Activated naive CD4-positive, alpha-beta T cell treated with anti-CD3 and anti-CD28 coated beads, Interleukin-2, amount 10 ng/mL, durations not matched to agents 7 days and 5 days (primary cell): ENCODE measurements around the gene PZP.

Experiments
- CTCF ChIA-PET: fragments of 350-600 bp; sonication (Branson Sonifier 250); formaldehyde crosslinking; loops from one replicate; lab custom pipeline; 2021; ENCODE audit warnings: antibody characterized with exemption; lab: Charles Lee
- DNase-seq: peaks from one replicate; pipeline ENCODE4 v3.0.0-alpha.2; 2020
- H3K27ac Mint-ChIP-seq: one replicate; pipeline ENCODE4 v1.8.0; 2021; ENCODE audit warnings: mild to moderate bottlenecking, moderate library complexity, mixed read lengths
- H3K27me3 Mint-ChIP-seq: one replicate; pipeline ENCODE4 v1.8.0; 2021; ENCODE audit warnings: mild to moderate bottlenecking, mixed read lengths
- H3K36me3 Mint-ChIP-seq: one replicate; pipeline ENCODE4 v1.8.0; 2021; ENCODE audit warnings: mixed read lengths
- H3K4me1 Mint-ChIP-seq: one replicate; pipeline ENCODE4 v1.8.0; 2021; ENCODE audit warnings: mixed read lengths
- H3K4me3 Mint-ChIP-seq: one replicate; pipeline ENCODE4 v1.8.0; 2021; ENCODE audit warnings: mild to moderate bottlenecking, moderate library complexity, mixed read lengths
- H3K9me3 Mint-ChIP-seq: one replicate; pipeline ENCODE4 v1.8.0; 2021; ENCODE audit warnings: mixed read lengths

The PZP gene

DNA sequence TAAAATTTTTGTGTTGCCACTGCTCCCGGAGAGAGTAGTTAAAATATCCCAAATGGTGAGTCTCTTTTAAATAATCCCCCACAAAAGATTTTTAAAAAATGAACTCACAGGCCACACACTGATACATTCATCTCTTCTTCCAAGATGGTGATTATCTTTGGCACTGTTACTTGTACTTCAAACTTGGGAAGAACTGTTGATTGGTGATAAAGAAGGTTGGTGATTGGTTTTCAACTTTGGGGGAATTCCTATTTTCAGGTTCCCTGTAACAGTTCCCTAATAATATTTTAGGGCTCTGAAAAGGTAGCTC lies 99.0 kb downstream of the PZP start:
- H3K36me3 Mint-ChIP-seq = no peaks in the 10 kb centered on the region
- no peak overlapping the region for H3K4me3 Mint-ChIP-seq
- H3K27ac Mint-ChIP-seq = no peak overlapping the region
- CTCF ChIA-PET = no interaction called here
- H3K4me1 Mint-ChIP-seq = no peaks in the 10 kb centered on the region
- H3K27me3 Mint-ChIP-seq = no peaks in the 10 kb centered on the region
- no peaks in the 10 kb centered on the region for H3K9me3 Mint-ChIP-seq
- DNase-seq = no peak

DNA sequence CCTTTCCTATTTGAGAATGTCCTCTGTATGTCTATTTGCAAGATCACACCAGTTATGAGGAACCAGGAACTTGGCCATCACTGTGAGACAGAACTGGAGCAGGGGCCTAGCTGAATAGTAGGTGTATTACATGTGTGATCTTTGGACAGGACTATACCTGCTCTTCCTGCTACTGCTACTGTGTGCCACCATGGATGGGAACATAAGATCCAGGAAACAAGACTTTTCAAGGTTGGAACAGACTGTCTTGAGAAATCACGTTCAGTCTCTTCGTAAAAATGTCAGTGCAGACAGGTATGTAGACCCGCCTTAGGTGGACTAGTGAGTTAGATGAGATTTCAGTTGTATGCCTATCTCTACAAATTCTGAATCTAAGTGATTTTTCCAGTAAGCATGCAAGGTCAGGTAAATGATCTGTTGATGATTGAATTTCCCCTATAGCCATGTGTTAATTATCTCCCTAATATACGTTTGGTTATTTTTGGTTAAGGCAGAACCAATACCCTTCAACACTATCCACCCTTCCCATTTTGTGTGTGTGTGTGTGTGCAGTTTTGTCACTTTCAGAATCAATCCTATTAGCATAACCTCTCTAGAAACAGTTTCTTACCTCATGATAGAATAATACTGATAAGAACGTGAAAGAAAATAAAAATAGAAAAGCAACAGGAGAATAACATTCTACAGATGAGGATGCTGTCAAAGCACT lies 99.5 kb downstream of the PZP start:
- H3K9me3 Mint-ChIP-seq = no peaks in the 10 kb centered on the region
- no peaks in the 10 kb centered on the region for H3K27me3 Mint-ChIP-seq
- H3K36me3 Mint-ChIP-seq = no peaks in the 10 kb centered on the region
- CTCF ChIA-PET = no interaction called here
- DNase-seq = no peak
- no peak overlapping the region for H3K4me3 Mint-ChIP-seq
- no peaks in the 10 kb centered on the region for H3K4me1 Mint-ChIP-seq
- H3K27ac Mint-ChIP-seq = no peak overlapping the region

DNA sequence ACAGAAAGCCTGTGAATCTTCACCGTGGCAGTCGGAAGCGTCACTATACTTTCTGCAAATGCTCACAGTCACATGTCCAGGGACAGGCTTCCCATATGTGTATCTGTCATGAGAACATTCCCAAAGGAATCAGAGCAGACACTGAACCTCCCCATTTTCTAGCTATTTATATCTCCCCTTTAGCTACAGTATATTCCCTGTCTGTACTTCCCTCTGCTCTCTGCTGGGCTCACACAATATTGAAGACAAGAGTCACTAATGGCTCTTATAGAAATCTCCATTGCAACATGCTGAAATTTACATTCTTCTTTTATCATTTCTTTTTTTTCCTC lies 100.7 kb downstream of the PZP start:
- no peaks in the 10 kb centered on the region for H3K4me1 Mint-ChIP-seq
- no peak overlapping the region for H3K27ac Mint-ChIP-seq
- no peaks in the 10 kb centered on the region for H3K27me3 Mint-ChIP-seq
- CTCF ChIA-PET = no interaction called here
- no peak for DNase-seq
- H3K4me3 Mint-ChIP-seq = no peak overlapping the region
- no peaks in the 10 kb centered on the region for H3K36me3 Mint-ChIP-seq
- no peaks in the 10 kb centered on the region for H3K9me3 Mint-ChIP-seq

DNA sequence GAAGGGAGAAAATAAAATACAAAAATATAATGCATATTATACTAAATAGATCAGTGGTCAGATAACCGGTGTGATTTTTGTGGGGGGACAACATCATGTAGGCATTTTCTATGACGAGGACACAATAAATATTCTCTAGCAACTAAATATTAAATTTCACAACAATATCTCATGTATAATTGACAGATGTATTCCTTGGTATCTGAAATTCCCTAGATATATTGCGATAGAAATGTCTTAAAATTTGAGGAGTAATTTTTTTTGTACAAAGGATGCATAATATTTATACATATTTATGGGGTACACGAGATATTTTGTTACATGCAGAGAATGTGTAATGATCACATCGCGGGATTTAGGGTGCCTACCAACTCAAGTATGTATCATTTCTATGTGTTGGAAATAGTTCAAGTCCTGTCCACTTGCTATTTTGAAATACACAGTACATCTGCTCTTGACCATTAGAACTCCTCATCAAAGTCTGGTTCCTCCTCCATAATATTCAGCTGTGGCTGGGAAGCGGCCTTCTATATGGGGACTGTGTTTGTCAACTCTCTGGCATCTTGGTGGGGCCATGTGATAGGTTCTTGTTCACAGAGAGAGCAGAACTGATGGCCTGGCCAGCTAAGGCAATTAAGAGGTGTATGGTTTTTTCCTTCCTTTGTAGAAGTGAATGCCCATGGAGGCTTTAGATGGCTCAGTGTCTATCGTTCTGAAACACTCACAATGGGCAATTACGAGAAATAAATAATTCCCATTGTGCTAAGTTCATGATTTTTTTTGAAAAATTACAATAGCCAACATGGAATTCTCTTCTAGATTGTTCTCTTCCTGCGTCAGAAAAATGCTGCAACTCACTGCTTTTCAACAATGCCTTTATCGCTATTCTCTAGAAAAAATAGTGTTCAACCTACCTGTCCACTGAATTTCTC lies 101.3 kb downstream of the PZP start:
- H3K4me1 Mint-ChIP-seq = no peaks in the 10 kb centered on the region

DNA sequence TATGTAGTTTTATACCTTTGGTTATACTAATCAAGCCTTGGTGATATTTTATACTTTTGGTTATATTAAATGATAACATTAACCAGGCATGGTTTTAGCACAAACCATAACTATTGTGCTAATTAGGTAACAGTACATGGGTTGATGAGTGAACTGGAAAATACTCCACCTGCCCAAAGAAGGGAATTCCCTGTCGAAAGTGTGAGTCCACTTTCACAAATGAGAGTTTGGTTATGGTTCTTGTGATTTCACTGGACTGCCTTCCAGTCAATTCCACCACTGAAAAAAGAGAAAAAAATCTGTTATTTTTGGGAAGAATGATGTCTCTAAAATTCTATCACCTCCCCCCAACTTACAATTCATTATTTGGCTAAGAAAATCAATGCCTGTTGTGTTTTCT lies 102.1 kb downstream of the PZP start:
- no peaks in the 10 kb centered on the region for H3K27me3 Mint-ChIP-seq
- CTCF ChIA-PET = no interaction called here
- DNase-seq = no peak
- H3K9me3 Mint-ChIP-seq = no peaks in the 10 kb centered on the region
- H3K36me3 Mint-ChIP-seq = no peaks in the 10 kb centered on the region
- no peaks in the 10 kb centered on the region for H3K4me1 Mint-ChIP-seq
- no peak overlapping the region for H3K27ac Mint-ChIP-seq
- no peak overlapping the region for H3K4me3 Mint-ChIP-seq

More for the DNA sequence above, 101.3 kb downstream of the PZP start:
- Mint-ChIP-seq H3K9me3 (no peaks in the 10 kb centered on the region), H3K4me3 (no peak overlapping the region), H3K36me3 (no peaks in the 10 kb centered on the region), H3K27ac (no peak overlapping the region), H3K27me3 (no peaks in the 10 kb centered on the region)
- CTCF ChIA-PET = no interaction called here
- no peak for DNase-seq

DNA sequence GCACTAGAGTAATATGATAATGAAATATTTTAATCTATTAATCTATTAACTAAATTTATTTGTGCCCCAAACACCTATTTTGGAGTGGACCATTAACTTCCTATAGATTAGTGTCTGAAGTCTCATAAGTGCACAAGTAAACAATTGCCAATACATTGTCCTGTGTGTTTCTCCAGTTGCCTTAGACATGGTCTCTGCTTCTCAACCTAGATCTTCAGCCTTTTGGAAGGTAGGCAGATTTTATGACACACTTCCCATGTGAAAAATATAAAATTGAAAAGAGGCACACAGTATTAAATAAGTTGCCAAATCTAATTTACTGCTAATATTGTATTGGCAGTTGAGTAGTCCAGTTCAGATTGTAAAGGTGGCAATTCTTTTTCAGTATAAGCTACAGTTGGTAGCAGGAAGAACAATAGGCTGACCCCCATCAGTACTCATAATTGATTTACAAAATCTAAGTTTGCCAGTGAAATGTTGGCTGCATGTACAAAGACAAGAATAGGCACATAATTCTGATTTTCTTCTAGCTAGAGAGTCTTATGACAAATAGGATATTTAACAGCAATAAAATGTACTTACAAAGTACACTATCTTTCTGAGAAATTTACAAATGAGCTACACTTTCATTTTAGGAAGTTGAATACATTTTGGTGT lies 103.3 kb downstream of the PZP start:
- H3K9me3 Mint-ChIP-seq = no peaks in the 10 kb centered on the region
- DNase-seq = no peak
- no peak overlapping the region for H3K27ac Mint-ChIP-seq
- H3K4me3 Mint-ChIP-seq = no peak overlapping the region
- CTCF ChIA-PET = no interaction called here
- no peaks in the 10 kb centered on the region for H3K36me3 Mint-ChIP-seq
- H3K27me3 Mint-ChIP-seq = no peaks in the 10 kb centered on the region
- no peaks in the 10 kb centered on the region for H3K4me1 Mint-ChIP-seq

DNA sequence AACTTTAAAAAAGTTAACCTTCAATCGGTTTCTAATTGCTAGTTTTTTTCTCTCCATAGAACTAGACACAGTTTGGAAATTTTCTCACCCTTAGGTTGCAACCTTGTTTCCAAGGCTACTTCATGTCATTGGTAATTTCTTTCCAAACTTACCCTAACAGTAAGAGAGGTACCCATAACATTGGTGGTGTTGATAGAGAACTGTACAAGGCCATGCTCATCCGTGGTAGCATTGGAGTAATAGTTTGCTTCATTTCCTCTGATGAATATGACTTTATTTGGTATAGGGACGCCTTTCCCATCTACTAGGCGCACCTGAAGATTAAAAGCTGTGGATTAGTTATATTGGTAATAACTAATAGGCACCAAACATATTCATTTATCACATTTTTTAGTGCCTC lies 104.1 kb downstream of the PZP start:
- no peaks in the 10 kb centered on the region for H3K9me3 Mint-ChIP-seq
- no peaks in the 10 kb centered on the region for H3K36me3 Mint-ChIP-seq
- no peaks in the 10 kb centered on the region for H3K4me1 Mint-ChIP-seq
- H3K27ac Mint-ChIP-seq = no peak overlapping the region
- H3K27me3 Mint-ChIP-seq = no peaks in the 10 kb centered on the region
- H3K4me3 Mint-ChIP-seq = no peak overlapping the region
- CTCF ChIA-PET = no interaction called here
- no peak for DNase-seq

DNA sequence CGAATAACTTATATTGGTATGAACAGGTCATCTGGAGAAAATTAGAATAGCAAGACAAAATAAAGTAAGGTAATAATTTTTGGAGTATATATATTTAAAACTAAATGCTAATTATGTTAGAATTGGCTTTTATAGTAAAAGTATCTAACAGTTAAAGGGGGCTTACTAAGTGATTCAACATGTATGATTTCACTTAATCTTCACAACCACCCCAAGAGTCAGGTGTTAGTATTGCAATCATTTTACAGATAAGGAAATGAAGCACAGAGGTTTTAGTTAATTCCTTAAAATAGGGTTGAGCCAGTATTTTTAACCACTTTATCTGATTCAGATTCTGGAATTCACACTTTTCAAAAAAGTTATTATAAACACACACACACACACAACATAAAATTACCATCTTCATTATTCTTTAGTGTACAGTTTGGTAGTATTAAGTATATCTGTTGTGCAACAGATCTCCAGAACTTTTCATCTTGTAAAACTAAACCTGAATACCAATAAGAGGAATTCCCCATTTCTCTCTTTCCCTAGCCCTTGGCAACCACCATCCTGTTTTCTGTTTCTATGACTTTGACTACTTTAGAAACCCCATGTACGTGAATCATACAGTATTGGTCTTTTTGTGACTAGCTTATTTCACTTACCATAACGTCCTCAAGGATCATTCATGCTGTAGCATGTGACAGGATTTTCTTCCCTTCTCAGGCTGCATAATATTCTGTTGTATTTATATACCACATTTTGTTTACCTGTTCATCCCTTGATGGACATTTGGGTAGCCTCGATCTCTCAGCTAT lies 104.9 kb downstream of the PZP start:
- H3K4me3 Mint-ChIP-seq = no peak overlapping the region
- H3K36me3 Mint-ChIP-seq = no peaks in the 10 kb centered on the region
- no peaks in the 10 kb centered on the region for H3K4me1 Mint-ChIP-seq
- H3K27ac Mint-ChIP-seq = no peak overlapping the region
- no peak for DNase-seq
- no peaks in the 10 kb centered on the region for H3K27me3 Mint-ChIP-seq
- CTCF ChIA-PET = interaction anchor here (0.6 kb wide), 1 partner anchor 398 kb away, joined by 3 read pairs; no protein-coding TSS in a partner anchor
- H3K9me3 Mint-ChIP-seq = no peaks in the 10 kb centered on the region

DNA sequence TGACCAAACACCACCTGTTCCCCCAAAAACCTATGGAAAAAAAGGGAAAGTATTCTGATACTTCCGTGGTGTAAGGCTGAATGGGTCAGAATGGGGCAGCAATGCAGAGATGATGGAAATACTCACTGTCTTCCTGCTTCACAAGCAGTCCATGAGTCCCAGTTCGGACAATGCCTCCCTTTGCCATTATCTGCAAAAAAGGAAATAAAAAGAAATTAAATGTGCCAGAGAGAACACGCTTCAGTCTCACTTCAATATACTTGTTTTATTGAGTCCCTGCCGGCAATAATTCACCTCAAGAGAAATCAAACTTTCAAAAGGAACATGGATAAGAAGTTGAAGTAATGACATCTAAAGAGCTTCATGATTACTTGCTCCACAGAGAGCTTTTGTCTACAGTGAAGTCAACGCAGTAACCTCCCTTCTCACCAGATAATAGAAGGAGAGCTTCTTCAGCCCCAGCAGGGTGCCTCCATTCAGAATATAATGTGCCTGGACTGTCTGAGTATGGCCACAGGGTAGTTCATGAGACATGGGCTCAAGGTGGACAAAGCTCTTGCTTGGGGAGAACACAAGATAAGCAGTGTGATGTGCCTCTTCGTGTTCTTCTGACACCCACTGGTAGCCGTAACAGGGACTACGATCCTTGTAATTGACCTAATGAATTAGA lies 107.0 kb downstream of the PZP start:
- H3K36me3 Mint-ChIP-seq = no peaks in the 10 kb centered on the region
- no peaks in the 10 kb centered on the region for H3K27me3 Mint-ChIP-seq
- no peak for DNase-seq
- no peaks in the 10 kb centered on the region for H3K4me1 Mint-ChIP-seq
- no peaks in the 10 kb centered on the region for H3K9me3 Mint-ChIP-seq
- no peak overlapping the region for H3K4me3 Mint-ChIP-seq
- CTCF ChIA-PET = interaction anchor here (1.5 kb wide), 1 partner anchor 51 kb away, joined by 4 read pairs; no protein-coding TSS in a partner anchor
- H3K27ac Mint-ChIP-seq = no peak overlapping the region

DNA sequence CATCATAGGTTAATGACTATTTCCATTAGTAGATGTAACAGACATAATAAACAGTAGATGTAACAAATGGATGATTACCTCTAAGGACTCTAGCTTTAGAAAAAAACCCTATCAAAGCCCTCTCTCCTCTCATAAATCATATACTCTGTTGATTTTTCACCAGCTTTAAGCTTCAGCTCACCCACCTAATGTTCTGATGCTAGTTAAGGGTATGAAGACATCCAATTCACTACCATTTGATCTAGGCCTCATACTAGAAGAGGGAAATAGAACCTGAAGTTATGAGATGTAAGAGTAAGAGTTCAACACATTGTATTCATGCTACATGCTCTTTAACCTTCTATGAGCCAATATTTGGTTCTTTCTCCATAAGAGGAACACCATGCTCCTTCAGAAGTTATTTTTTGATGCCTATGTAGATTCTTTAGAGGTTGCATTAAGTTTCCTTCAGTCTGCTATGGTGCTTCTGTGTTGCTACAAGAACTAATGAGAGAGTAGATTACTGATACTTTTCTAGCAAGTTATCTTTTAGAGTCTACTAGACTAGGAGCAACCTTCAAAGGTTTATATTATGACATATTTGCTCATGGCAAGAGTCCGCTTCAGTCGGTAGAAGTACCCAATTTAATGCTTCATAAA lies 108.5 kb downstream of the PZP start:
- Mint-ChIP-seq H3K27me3 (no peaks in the 10 kb centered on the region), H3K27ac (no peak overlapping the region), H3K4me1 (no peaks in the 10 kb centered on the region), H3K9me3 (no peaks in the 10 kb centered on the region), H3K4me3 (no peak overlapping the region), H3K36me3 (no peaks in the 10 kb centered on the region)
- DNase-seq = no peak
- CTCF ChIA-PET = no interaction called here
